Right lobe of liver (tissue), 6 donors: ENCODE data around the gene ULK4. TPM values are rescaled to one million over a fixed set of nuclear protein-coding genes. Genes with fewer than 3 reads are reported as not detected.

Source experiments
- ATAC-seq, 4 donors: fragments of 200-7000 bp; cut with Tn5 transposase; one replicate each; pipeline ENCODE4 v1.9.1; 2020; ENCODE audit warnings: mild to moderate bottlenecking in 4 of 4, moderate library complexity in 4 of 4
- DNase-seq, 3 donors: peaks; one replicate each; pipeline ENCODE4 v3.0.0-alpha.2; 2020
- H3K27ac ChIP-seq, 3 donors: fragments of 200-600 bp; one replicate each; pipeline ENCODE4 v1.8.0; 2022
- H3K27me3 ChIP-seq, 2 donors: fragments of 200-600 bp; one replicate each; pipeline ENCODE4 v1.8.0; 2022
- H3K36me3 ChIP-seq, 4 donors: fragments of 200-600 bp; sonication (generic) in 1 of 4; one replicate each; pipeline versions ENCODE4 v1.5.1 to v1.8.0; 2017 to 2022; ENCODE audit warnings: control low read depth in 1 of 4
- H3K4me1 ChIP-seq, 4 donors: fragments of 200-600 bp; sonication (generic) in 1 of 4; one replicate each; pipeline versions ENCODE4 v1.5.1 to v1.8.0; 2017 to 2022; ENCODE audit warnings: control low read depth in 1 of 4
- H3K4me3 ChIP-seq, 3 donors: fragments of 200-600 bp; one replicate each; pipeline ENCODE4 v1.8.0; 2022
- H3K9me3 ChIP-seq, 4 donors: fragments of 200-600 bp; sonication (generic) in 1 of 4; one replicate each; pipeline versions ENCODE4 v1.5.1 to v1.8.0; 2017 to 2022; ENCODE audit warnings: control low read depth in 1 of 4
- CTCF ChIP-seq, 4 donors: fragments of 200-600 bp in 3 of 4; fragments of 450-650 bp in 1 of 4; IDR thresholded peaks; one replicate each; pipeline versions ENCODE4 v1.5.1 to v1.8.0; 2016 to 2022; ENCODE audit warnings: antibody characterized with exemption in 4 of 4, mild to moderate bottlenecking in 2 of 4
- POLR2A ChIP-seq: fragments of 450-650 bp; IDR thresholded peaks from one replicate; pipeline ENCODE4 v1.6.1; 2017; ENCODE audit warnings: antibody characterized with exemption, mild to moderate bottlenecking
- WGBS: methylation state at CpG from one replicate; pipeline ENCODE4 v1.1.6; 2018; ENCODE audit warnings: low coverage, low lambda C conversion rate; ENCODE audit not compliant: insufficient coverage; ENCODE audit errors: missing lambda C conversion rate; 5-methylcytosine and 5-hydroxymethylcytosine counted together
- intact Hi-C, 2 donors: fragments of 100-400 bp; cut with DNase I; formaldehyde crosslinking; loops; one replicate each; pipeline versions ENCODE4 v1.11.2 to v1.14.1; 2022
- total RNA-seq, 6 experiments: library from RNA; depleted of rRNA in 2 of 6; stranded (reverse); fragments of >200 nt in 2 of 6; fragmentation: NEBNext Ultra II Directional in 3 of 6; extraction: Animal tissue kit (Norgen Biotek cat#: 25700) in 3 of 6; gene quantifications; one replicate each; pipeline versions ENCODE4 v1.1.0 to v1.2.4, GENCODE V29; 2016 to 2023
- donor health status: DM: no; HTN: yes; CAD: no.
- donor health status: DM: no; HTN: no; CAD: no.
- donor health status: DM: no; HTN: no; CAD: no.
- donor health status: DM: no; HTN: yes; CAD: no.
- donor health status: DM: no; HTN: yes; CAD: no.

Gene ULK4
- total RNA-seq, 6 experiments from 2014 or later, result 2.8 to 5.6 (median 4.9) TPM

DNA sequence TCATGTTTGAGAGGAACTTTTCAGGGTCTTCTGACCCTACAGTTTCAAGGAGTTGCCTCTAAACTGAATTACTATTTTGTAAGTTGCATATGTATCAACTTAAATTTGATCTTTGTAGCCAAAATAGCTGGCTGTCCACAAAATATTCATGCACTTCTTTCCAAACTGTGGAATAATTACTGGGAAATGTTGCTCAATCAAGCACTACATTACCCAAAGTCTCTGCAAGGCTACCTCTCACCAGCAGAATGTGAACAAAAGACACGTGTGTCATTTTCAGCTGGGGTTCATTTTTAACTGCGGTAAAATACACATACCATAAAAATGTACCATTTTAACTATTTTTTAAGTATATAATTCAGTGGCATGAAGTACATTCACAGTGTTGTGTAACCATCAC, 442.2 kb downstream of the ULK4 start:
- H3K4me3 ChIP-seq, result no peak overlapping the region
- DNase-seq, result no peak
- TF ChIP-seq CTCF (IDR thresholded peaks at IDR 0.05) (no peak), POLR2A (no peak)
- no peaks in the 10 kb centered on the region for H3K4me1 ChIP-seq
- no peaks in the 10 kb centered on the region for H3K36me3 ChIP-seq
- WGBS, result 92% methylated on average over 2 of the region's 2 CpGs
- no peaks in the 10 kb centered on the region for H3K9me3 ChIP-seq
- no peaks in the 10 kb centered on the region for H3K27me3 ChIP-seq
- intact Hi-C loops, result no loop called here
- no peak overlapping the region for H3K27ac ChIP-seq
- ATAC-seq, result no peak

DNA sequence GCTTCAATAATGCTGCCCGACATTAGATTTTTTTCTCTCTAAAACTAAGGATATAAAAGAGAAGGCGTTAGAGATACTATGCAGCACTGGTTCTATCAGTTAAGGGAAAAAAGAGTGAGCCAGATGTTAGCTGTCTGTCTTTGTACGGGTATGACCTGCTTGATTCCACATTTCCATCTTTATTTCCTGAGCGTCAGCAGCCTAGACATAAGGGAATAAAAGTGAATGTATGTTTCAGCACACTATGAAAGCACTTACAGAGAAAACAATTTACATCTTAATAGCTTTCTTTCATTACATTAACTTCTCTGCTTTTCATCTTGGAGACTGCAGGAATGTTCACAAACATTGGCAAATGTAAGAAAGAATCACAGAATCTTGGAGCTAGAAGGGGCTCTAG, 443.3 kb downstream of the ULK4 start:
- no peak for DNase-seq

GRCh38 chr3:41508063-41508696, 453.7 kb downstream of the ULK4 start:
- no peak for TF ChIP-seq POLR2A
- no peak for TF ChIP-seq CTCF (IDR thresholded peaks at IDR 0.05)
- Histone ChIP-seq H3K27me3 (no peaks in the 10 kb centered on the region), H3K36me3 (no peaks in the 10 kb centered on the region), H3K4me1 (no peaks in the 10 kb centered on the region), H3K4me3 (no peak overlapping the region), H3K9me3 (no peaks in the 10 kb centered on the region), H3K27ac (no peak overlapping the region)
- 92% methylated on average over 4 of the region's 7 CpGs for WGBS
- intact Hi-C loops, result no loop called here
- ATAC-seq, result no peak
- no peak for DNase-seq

More for the DNA sequence above, 443.3 kb downstream of the ULK4 start:
- no peaks in the 10 kb centered on the region for H3K36me3 ChIP-seq
- no peak for ATAC-seq
- TF ChIP-seq CTCF (IDR thresholded peaks at IDR 0.05) (no peak), POLR2A (no peak)
- no peaks in the 10 kb centered on the region for H3K9me3 ChIP-seq
- intact Hi-C loops, result no loop called here
- H3K27me3 ChIP-seq, result no peaks in the 10 kb centered on the region
- no peak overlapping the region for H3K27ac ChIP-seq
- H3K4me1 ChIP-seq, result no peaks in the 10 kb centered on the region
- WGBS, result 86% methylated on average over 4 of the region's 4 CpGs
- no peak overlapping the region for H3K4me3 ChIP-seq

GRCh38 chr3:41507336-41508062, 454.4 kb downstream of the ULK4 start:
- no peak overlapping the region for H3K27ac ChIP-seq
- H3K4me1 ChIP-seq, result no peaks in the 10 kb centered on the region
- no peak overlapping the region for H3K4me3 ChIP-seq
- no peak for TF ChIP-seq CTCF (IDR thresholded peaks at IDR 0.05)
- TF ChIP-seq POLR2A, result no peak
- WGBS, result 68% methylated on average over 2 of the region's 2 CpGs
- H3K36me3 ChIP-seq, result no peaks in the 10 kb centered on the region
- H3K27me3 ChIP-seq, result no peaks in the 10 kb centered on the region
- ATAC-seq (no peak), DNase-seq (no peak)
- intact Hi-C loops, result no loop called here
- H3K9me3 ChIP-seq, result no peaks in the 10 kb centered on the region
